HepG2 (cell line): Measurements from ENCODE around the gene CCL23. TPM values are rescaled to one million over a fixed set of nuclear protein-coding genes. Genes with fewer than 3 reads are reported as not detected.

Experiments used
- ELF3 ChIP-seq: IDR thresholded peaks from 2 replicates; pipeline ENCODE4 v1.6.1; 2016; ENCODE audit warnings: missing genetic modification reagents, missing compliant biosample characterization
- HNF4A ChIP-seq: sonication (generic); formaldehyde crosslinking; IDR thresholded peaks from 2 replicates; pipeline ENCODE4 v1.4.0; 2020; ENCODE audit warnings: missing genetic modification reagents
- MED1 ChIP-seq: sonication (generic); formaldehyde crosslinking; IDR thresholded peaks from 2 replicates; pipeline ENCODE4 v1.4.0; 2020; ENCODE audit warnings: missing genetic modification reagents
- NCOR1 ChIP-seq: fragments of 200-600 bp; sonication (generic); IDR thresholded peaks from 2 replicates; pipeline ENCODE4 v1.7.0; 2017; ENCODE audit warnings: antibody characterized with exemption, low read length, borderline replicate concordance
- NFIB ChIP-seq: sonication (generic); formaldehyde crosslinking; IDR thresholded peaks from 2 replicates; pipeline ENCODE4 v1.9.0; 2021; ENCODE audit warnings: missing genetic modification reagents, mild to moderate bottlenecking, borderline replicate concordance
- POLR2A ChIP-seq, 2 experiments: IDR thresholded peaks; 2 replicates each; pipeline ENCODE4 v1.6.1; 2011; ENCODE audit warnings: low read depth in 2 of 2, low read length in 2 of 2, mild to moderate bottlenecking in 1 of 2, moderate library complexity in 1 of 2; ENCODE audit not compliant: insufficient read depth in 1 of 2
- RARG ChIP-seq: sonication (generic); formaldehyde crosslinking; IDR thresholded peaks from 2 replicates; pipeline ENCODE4 v1.4.0; 2020; ENCODE audit warnings: low read depth, mild to moderate bottlenecking, missing genetic modification reagents
- RORA ChIP-seq: sonication (generic); formaldehyde crosslinking; IDR thresholded peaks from 2 replicates; pipeline ENCODE4 v1.5.0; 2020; ENCODE audit warnings: mild to moderate bottlenecking, missing genetic modification reagents, moderate library complexity
- TEAD2 ChIP-seq: sonication (generic); formaldehyde crosslinking; IDR thresholded peaks from 2 replicates; pipeline ENCODE4 v1.9.0; 2021; ENCODE audit warnings: missing genetic modification reagents
- TMF1 ChIP-seq: sonication (generic); formaldehyde crosslinking; IDR thresholded peaks from 2 replicates; pipeline ENCODE4 v1.8.1; 2022; ENCODE audit warnings: low read depth, missing genetic modification reagents
- ZFP90 ChIP-seq: sonication (generic); formaldehyde crosslinking; IDR thresholded peaks from 2 replicates; pipeline ENCODE4 v1.8.0; 2022; ENCODE audit warnings: missing genetic modification reagents, mild to moderate bottlenecking, inconsistent platforms, borderline replicate concordance
- ZNF224 ChIP-seq: sonication (generic); formaldehyde crosslinking; IDR thresholded peaks from 2 replicates; pipeline ENCODE4 v1.5.0; 2020; ENCODE audit warnings: mild to moderate bottlenecking, missing genetic modification reagents
- ZNF644 ChIP-seq: IDR thresholded peaks from 2 replicates; pipeline ENCODE4 v1.6.1; 2016; ENCODE audit warnings: low read depth
- ZNF678 ChIP-seq: sonication (generic); formaldehyde crosslinking; IDR thresholded peaks from 2 replicates; pipeline ENCODE4 v1.4.0; 2020; ENCODE audit warnings: mild to moderate bottlenecking, missing genetic modification reagents
- polyA plus RNA-seq, 8 experiments: library from polyadenylated mRNA; depleted of rRNA in 3 of 8; stranded (reverse) in 7 of 8; unstranded in 1 of 8; fragments of >200 nt; fragmentation: Illumina TruSeq in 4 of 8; extraction: Trizol in 4 of 8; gene quantifications; 2 replicates each; pipeline versions ENCODE4 v1.2.1 to v1.2.3, GENCODE V29; 2011 to 2016; ENCODE audit warnings: low read depth in 4 of 8, missing spikeins in 1 of 8, mixed read lengths in 1 of 8; ENCODE audit not compliant: insufficient read depth in 1 of 8
- total RNA-seq, 5 experiments: library from RNA; depleted of rRNA; stranded (reverse); fragments of >200 nt; fragmentation: Illumina TruSeq; extraction: Trizol; gene quantifications; 2 replicates each; pipeline ENCODE4 v1.2.3, GENCODE V29; 2016; ENCODE audit warnings: low read depth in 1 of 5
- TF ChIP-seq, protein P1 (sequence below): sonication (generic); formaldehyde crosslinking; IDR thresholded peaks from 2 replicates; pipeline ENCODE4 v1.5.1; 2020; ENCODE audit warnings: missing genetic modification reagents, mild to moderate bottlenecking, borderline replicate concordance
- TF ChIP-seq, protein P2 (sequence below): sonication (generic); formaldehyde crosslinking; conservative IDR thresholded peaks from 2 replicates; pipeline ENCODE4 v1.4.0; 2020; ENCODE audit warnings: mild to moderate bottlenecking, missing genetic modification reagents, moderate library complexity
- TF ChIP-seq, protein P3 (sequence below): IDR thresholded peaks from 2 replicates; pipeline ENCODE4 v1.6.1; 2012; ENCODE audit warnings: low read depth, low read length, improper control_type of control experiment

The CCL23 gene
- total and polyA plus RNA-seq, 2 of the 13 experiments (the other 11 are each of a cell fraction or from before 2014, with no cell fraction given): not detected

DNA sequence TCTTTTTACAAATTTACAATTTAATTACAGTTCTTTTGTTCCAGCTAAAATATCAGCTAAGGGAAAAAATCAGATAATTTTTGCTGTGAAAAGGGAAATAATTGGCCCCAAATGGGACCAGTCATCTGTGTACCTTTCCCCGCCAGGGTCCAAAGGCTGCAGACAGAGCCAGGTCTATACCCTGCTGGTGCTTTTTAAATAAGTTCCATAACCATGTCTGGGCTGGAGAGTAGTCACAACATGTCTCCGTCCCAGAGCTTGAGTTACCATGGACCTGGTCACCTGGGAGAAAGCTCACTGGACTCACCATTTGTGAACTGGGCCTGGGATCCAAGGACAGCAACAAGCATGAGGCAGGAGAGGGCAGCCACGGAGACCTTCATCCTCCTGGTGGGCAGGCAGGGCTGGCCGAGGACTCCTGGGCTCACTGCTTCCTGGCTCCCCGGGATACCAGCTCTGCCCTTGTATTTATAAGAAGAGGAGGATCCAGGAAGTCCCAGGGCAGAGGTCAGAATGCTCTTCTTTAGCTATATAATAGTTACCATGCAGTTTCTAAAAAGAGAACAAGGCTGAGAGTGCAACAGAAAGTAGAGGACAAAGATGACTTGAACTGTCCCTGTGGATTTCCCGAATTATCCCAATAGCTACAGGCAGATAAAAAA, 16.5 kb downstream of the CCL23 start, which contains the start of gene CCL15 (continued):
- peak; percentile 12; the same call in 1 of the 2 replicates for TF ChIP-seq ELF3
- peak; percentile 76 for TF ChIP-seq HNF4A (CRISPR knock-in tag)
- TF ChIP-seq TMF1 (CRISPR knock-in tag): no peak
- no peak for TF ChIP-seq TEAD2
- TF ChIP-seq, protein P1, sequence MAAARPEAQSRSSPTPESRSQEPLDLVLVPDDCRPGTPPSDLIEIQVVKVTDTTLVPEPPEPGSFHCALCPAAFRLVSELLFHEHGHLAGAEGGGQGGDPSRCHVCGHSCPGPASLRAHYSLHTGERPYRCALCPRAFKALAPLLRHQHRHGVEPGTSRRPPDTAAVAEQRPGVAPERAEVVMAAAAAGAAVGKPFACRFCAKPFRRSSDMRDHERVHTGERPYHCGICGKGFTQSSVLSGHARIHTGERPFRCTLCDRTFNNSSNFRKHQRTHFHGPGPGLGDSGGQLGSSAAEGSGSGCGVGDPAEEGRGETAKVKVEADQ (CRISPR knock-in tag): 0 out of 2 replicates have a peak, but pooled peaks have one; percentile 26
- no peak for TF ChIP-seq ZNF224 (CRISPR knock-in tag)
- no peak for TF ChIP-seq ZNF678 (CRISPR knock-in tag)
- TF ChIP-seq, protein P2, sequence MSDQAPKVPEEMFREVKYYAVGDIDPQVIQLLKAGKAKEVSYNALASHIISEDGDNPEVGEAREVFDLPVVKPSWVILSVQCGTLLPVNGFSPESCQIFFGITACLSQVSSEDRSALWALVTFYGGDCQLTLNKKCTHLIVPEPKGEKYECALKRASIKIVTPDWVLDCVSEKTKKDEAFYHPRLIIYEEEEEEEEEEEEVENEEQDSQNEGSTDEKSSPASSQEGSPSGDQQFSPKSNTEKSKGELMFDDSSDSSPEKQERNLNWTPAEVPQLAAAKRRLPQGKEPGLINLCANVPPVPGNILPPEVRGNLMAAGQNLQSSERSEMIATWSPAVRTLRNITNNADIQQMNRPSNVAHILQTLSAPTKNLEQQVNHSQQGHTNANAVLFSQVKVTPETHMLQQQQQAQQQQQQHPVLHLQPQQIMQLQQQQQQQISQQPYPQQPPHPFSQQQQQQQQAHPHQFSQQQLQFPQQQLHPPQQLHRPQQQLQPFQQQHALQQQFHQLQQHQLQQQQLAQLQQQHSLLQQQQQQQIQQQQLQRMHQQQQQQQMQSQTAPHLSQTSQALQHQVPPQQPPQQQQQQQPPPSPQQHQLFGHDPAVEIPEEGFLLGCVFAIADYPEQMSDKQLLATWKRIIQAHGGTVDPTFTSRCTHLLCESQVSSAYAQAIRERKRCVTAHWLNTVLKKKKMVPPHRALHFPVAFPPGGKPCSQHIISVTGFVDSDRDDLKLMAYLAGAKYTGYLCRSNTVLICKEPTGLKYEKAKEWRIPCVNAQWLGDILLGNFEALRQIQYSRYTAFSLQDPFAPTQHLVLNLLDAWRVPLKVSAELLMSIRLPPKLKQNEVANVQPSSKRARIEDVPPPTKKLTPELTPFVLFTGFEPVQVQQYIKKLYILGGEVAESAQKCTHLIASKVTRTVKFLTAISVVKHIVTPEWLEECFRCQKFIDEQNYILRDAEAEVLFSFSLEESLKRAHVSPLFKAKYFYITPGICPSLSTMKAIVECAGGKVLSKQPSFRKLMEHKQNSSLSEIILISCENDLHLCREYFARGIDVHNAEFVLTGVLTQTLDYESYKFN: peak; percentile 67
- no peak for TF ChIP-seq NFIB
- 0 out of 2 replicates have a peak, but pooled peaks have one; percentile 6 for TF ChIP-seq RARG
- 0 out of 2 replicates have a peak, but pooled peaks have one; percentile 29 for TF ChIP-seq RORA (CRISPR knock-in tag)
- 0 out of 2 replicates have a peak, but pooled peaks have one; percentile 66 for TF ChIP-seq ZFP90 (CRISPR knock-in tag)
- 0 out of 2 replicates have a peak, but pooled peaks have one; percentile 9 for TF ChIP-seq ZNF644 (CRISPR knock-in tag)
- TF ChIP-seq, protein P3, sequence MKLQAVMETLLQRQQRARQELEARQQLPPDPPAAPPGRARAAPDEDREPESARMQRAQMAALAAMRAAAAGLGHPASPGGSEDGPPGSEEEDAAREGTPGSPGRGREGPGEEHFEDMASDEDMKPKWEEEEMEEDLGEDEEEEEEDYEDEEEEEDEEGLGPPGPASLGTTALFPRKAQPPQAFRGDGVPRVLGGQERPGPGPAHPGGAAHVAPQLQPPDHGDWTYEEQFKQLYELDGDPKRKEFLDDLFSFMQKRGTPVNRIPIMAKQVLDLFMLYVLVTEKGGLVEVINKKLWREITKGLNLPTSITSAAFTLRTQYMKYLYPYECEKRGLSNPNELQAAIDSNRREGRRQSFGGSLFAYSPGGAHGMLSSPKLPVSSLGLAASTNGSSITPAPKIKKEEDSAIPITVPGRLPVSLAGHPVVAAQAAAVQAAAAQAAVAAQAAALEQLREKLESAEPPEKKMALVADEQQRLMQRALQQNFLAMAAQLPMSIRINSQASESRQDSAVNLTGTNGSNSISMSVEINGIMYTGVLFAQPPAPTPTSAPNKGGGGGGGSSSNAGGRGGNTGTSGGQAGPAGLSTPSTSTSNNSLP: 0 out of 2 replicates have a peak, but pooled peaks have one; percentile 3
- TF ChIP-seq POLR2A (IDR thresholded peaks at IDR 0.05; ENCODE audit: insufficient read depth in 1 of 2, low read depth in 2 of 2, low read length in 2 of 2): peak; percentile 66 to 75; a peak in 3 of 4 replicates
- TF ChIP-seq NCOR1: peak; percentile 81
- TF ChIP-seq MED1 (CRISPR knock-in tag): 0 out of 2 replicates have a peak, but pooled peaks have one; percentile 2
